ENCODE results near the gene C10orf90. TPM values are rescaled to one million over a fixed set of nuclear protein-coding genes. Genes with fewer than 3 reads are reported as not detected.
A peak's percentile ranks its signal among the peaks of the same experiment; 100 is the strongest.
"Not testable (repeated sequence)": the region's sequence is repeated elsewhere in the genome, so short reads cannot be mapped to it uniquely, and the experiment has no call there.

Gene C10orf90
- polyA plus RNA-seq, 12 donors: 0.67 to 2.2 (median 0.87) TPM; not detected in 2

GRCh38 chr10:126585249-126586017 lies 85.1 kb downstream of the C10orf90 start:
- DNase-seq: no peak

GRCh38 chr10:126584836-126585235 lies 85.7 kb downstream of the C10orf90 start:
- DNase-seq: no peak

- DNase-seq: peak; percentile 29
Observed at GRCh38 chr10:126583552-126584200, 86.8 kb downstream of the C10orf90 start.

GRCh38 chr10:126581648-126582046 lies 88.8 kb downstream of the C10orf90 start:
- DNase-seq: no peak

GRCh38 chr10:126580873-126581647 lies 89.4 kb downstream of the C10orf90 start:
- no peak for DNase-seq

- no peak for DNase-seq
Observed at GRCh38 chr10:126576336-126576735, 94.2 kb downstream of the C10orf90 start.

- DNase-seq: no peak
Observed at GRCh38 chr10:126570621-126571602, 99.6 kb downstream of the C10orf90 start.

- no peak for DNase-seq
Observed at GRCh38 chr10:126570245-126570570, 100.3 kb downstream of the C10orf90 start.

- DNase-seq: no peak
Observed at GRCh38 chr10:126569513-126570244, 100.8 kb downstream of the C10orf90 start.

GRCh38 chr10:126568809-126569385 lies 101.6 kb downstream of the C10orf90 start:
- no peak for DNase-seq

GRCh38 chr10:126565871-126566270 lies 104.6 kb downstream of the C10orf90 start:
- DNase-seq: no peak

- no peak for DNase-seq
Observed at GRCh38 chr10:126565441-126565840, 105.1 kb downstream of the C10orf90 start.

- DNase-seq: no peak
Observed at GRCh38 chr10:126564326-126564888, 106.1 kb downstream of the C10orf90 start.

- no peak for DNase-seq
Observed at GRCh38 chr10:126563361-126563760, 107.1 kb downstream of the C10orf90 start.

GRCh38 chr10:126561921-126562680 lies 108.4 kb downstream of the C10orf90 start:
- no peak for DNase-seq

- peak; percentile 52 for DNase-seq
Observed at GRCh38 chr10:126561294-126561920, 109.1 kb downstream of the C10orf90 start.

- DNase-seq: no peak
Observed at GRCh38 chr10:126558881-126559280, 111.6 kb downstream of the C10orf90 start.

- no peak for DNase-seq
Observed at GRCh38 chr10:126551202-126551601, 119.3 kb downstream of the C10orf90 start.

- not testable (repeated sequence) for DNase-seq
Observed at GRCh38 chr10:126550586-126550985, 119.9 kb downstream of the C10orf90 start.
